Endothelial cell of umbilical vein (primary cell): ENCODE measurements around the gene GGA1. TPM values are rescaled to one million over a fixed set of nuclear protein-coding genes. Genes with fewer than 3 reads are reported as not detected.
A peak's percentile ranks its signal among the peaks of the same experiment; 100 is the strongest.

ENCODE experiments used
- BruUV-seq: library from RNA; stranded (reverse); fragments of 400-500 nt; replicated peaks from 2 replicates; lab custom pipeline; 2021; lab: Mats Ljungman, UMichigan
- CTCF ChIA-PET: fragments of 300-600, 350-600 bp; sonication (Branson Sonifier 250); formaldehyde crosslinking; loops from one replicate; lab custom pipeline; 2021; ENCODE audit warnings: antibody characterized with exemption, inconsistent platforms; lab: Charles Lee
- POLR2A ChIA-PET: fragments of 300-600, 350-600 bp; sonication (Branson Sonifier 250); formaldehyde crosslinking; loops from one replicate; lab custom pipeline; 2021; ENCODE audit warnings: antibody characterized with exemption, inconsistent platforms; lab: Charles Lee
- DNase-seq: peaks from one replicate; pipeline ENCODE4 v3.0.0-alpha.2; 2011; ENCODE audit warnings: low read depth, low spot score
- FAIRE-seq: peaks from 2 replicates; lab custom pipeline; 2011; peaks lifted over from hg19 to GRCh38; lab: Jason Lieb, UNC
- H2AFZ ChIP-seq: 2 replicates; pipeline ENCODE4 v1.6.0; 2012; ENCODE audit warnings: low read depth, low read length, control low read depth, inconsistent platforms
- H3K27ac ChIP-seq: 2 replicates; pipeline ENCODE4 v1.5.1; 2011; ENCODE audit warnings: low read depth, mild to moderate bottlenecking, control low read depth, low read length, moderate library complexity; ENCODE audit not compliant: insufficient read depth
- H3K27me3 ChIP-seq, 2 experiments: 2 replicates each; pipeline versions ENCODE4 v1.6.0 to v1.6.1; 2011; ENCODE audit warnings: low read length in 2 of 2, mixed read lengths in 1 of 2; ENCODE audit not compliant: control insufficient read depth in 2 of 2, insufficient read depth in 2 of 2
- H3K36me3 ChIP-seq, 2 experiments: 2 replicates in 1 of 2; 3 replicates in 1 of 2; pipeline ENCODE4 v1.5.1; 2011; ENCODE audit warnings: low read length in 2 of 2, mild to moderate bottlenecking in 1 of 2, moderate library complexity in 1 of 2; ENCODE audit not compliant: control insufficient read depth in 2 of 2, insufficient read depth in 2 of 2; ENCODE audit errors: extremely low read depth in 1 of 2
- H3K4me1 ChIP-seq: 3 replicates; pipeline ENCODE4 v1.5.1; 2011; ENCODE audit warnings: mild to moderate bottlenecking, low read length; ENCODE audit not compliant: control insufficient read depth, insufficient read depth; ENCODE audit errors: extremely low read depth
- H3K4me2 ChIP-seq: 2 replicates; pipeline ENCODE4 v1.6.1; 2011; ENCODE audit warnings: low read length, control low read depth, mixed read lengths; ENCODE audit not compliant: insufficient read depth
- H3K4me3 ChIP-seq, 3 experiments: fragments of 200-600 bp in 1 of 3; sonication (generic), shearing (Covaris generic) in 1 of 3; replicated peaks in 1 of 3; 2 replicates each; pipeline ENCODE4 v1.5.1; 2011 to 2016; ENCODE audit warnings: control low read depth in 3 of 3, low read length in 3 of 3, mild to moderate bottlenecking in 2 of 3, inconsistent platforms in 1 of 3, low read depth in 1 of 3, moderate library complexity in 1 of 3; ENCODE audit not compliant: insufficient read depth in 1 of 3
- H3K79me2 ChIP-seq: 2 replicates; pipeline ENCODE4 v1.6.0; 2012; ENCODE audit warnings: low read length, inconsistent platforms; ENCODE audit not compliant: control insufficient read depth, insufficient read depth
- H3K9ac ChIP-seq: replicated peaks from 2 replicates; pipeline ENCODE3; 2011; ENCODE audit warnings: low read length, control low read depth; ENCODE audit not compliant: insufficient read depth; ENCODE audit errors: extremely low read depth
- H3K9me1 ChIP-seq: replicated peaks from 3 replicates; pipeline ENCODE4 v1.6.0; 2011; ENCODE audit warnings: mild to moderate bottlenecking, low read length; ENCODE audit not compliant: control insufficient read depth, insufficient read depth; ENCODE audit errors: extremely low read depth
- H3K9me3 ChIP-seq: replicated peaks from 2 replicates; pipeline ENCODE4 v1.5.1; 2012; ENCODE audit warnings: low read length, inconsistent platforms; ENCODE audit not compliant: control insufficient read depth, insufficient read depth
- H4K20me1 ChIP-seq: replicated peaks from 2 replicates; pipeline ENCODE3; 2011; ENCODE audit warnings: mild to moderate bottlenecking, low read length; ENCODE audit not compliant: control insufficient read depth, insufficient read depth; ENCODE audit errors: extremely low read depth
- EZH2 ChIP-seq: IDR thresholded peaks from 2 replicates; pipeline ENCODE4 v1.6.1; 2012; ENCODE audit warnings: borderline replicate concordance, low read depth, mild to moderate bottlenecking, moderate library complexity, low read length, inconsistent platforms; ENCODE audit not compliant: severe bottlenecking
- FOS ChIP-seq: IDR thresholded peaks from 2 replicates; pipeline ENCODE4 v1.6.1; 2011; ENCODE audit warnings: mild to moderate bottlenecking, low read length, moderate library complexity, borderline replicate concordance; ENCODE audit not compliant: insufficient read depth
- GATA2 ChIP-seq: IDR thresholded peaks from 2 replicates; pipeline ENCODE4 v1.7.0; 2011; ENCODE audit warnings: low read depth, mild to moderate bottlenecking, moderate library complexity, mixed read lengths, low read length; ENCODE audit not compliant: insufficient read length, insufficient read depth
- JUN ChIP-seq: IDR thresholded peaks from 2 replicates; pipeline ENCODE4 v1.6.1; 2011; ENCODE audit warnings: borderline replicate concordance, low read depth; ENCODE audit not compliant: insufficient read length, insufficient read depth
- MYC ChIP-seq: IDR thresholded peaks from one replicate; pipeline ENCODE4 v1.6.1; 2011; ENCODE audit warnings: mild to moderate bottlenecking, low read depth, low read length
- POLR2A ChIP-seq: IDR thresholded peaks from 2 replicates; pipeline ENCODE4 v1.6.1; 2012; ENCODE audit warnings: low read depth, mild to moderate bottlenecking, control low read depth, low read length
- POLR2AphosphoS5 ChIP-seq: IDR thresholded peaks from 2 replicates; pipeline ENCODE4 v1.6.1; 2012; ENCODE audit warnings: low read depth, mild to moderate bottlenecking, control low read depth, low read length, moderate library complexity; ENCODE audit not compliant: insufficient read depth
- dilution Hi-C: fragments of 300-500 bp; cut with MboI; formaldehyde crosslinking; loops from one replicate; pipeline ENCODE4 v1.15.0; 2019; ENCODE audit warnings: low sequenced_read_pairs; ENCODE audit not compliant: extremely low pct_ligation_motif_present
- intact Hi-C: fragments of 100-400 bp; cut with micrococcal nuclease; formaldehyde crosslinking; loops from one replicate; pipeline ENCODE4 v1.10.0; 2022
- polyA plus RNA-seq, 4 experiments: library from polyadenylated mRNA; depleted of rRNA in 3 of 4; stranded (reverse) in 3 of 4; unstranded in 1 of 4; fragments of >200 nt; gene quantifications; 2 replicates each; pipeline versions ENCODE4 v1.2.1 to v1.2.3, GENCODE V29; 2011 to 2012; ENCODE audit warnings: missing spikeins in 1 of 4
- total RNA-seq: library from RNA; stranded (reverse); gene quantifications from 2 replicates; pipeline ENCODE4 v1.2.3, GENCODE V29; 2021
- TF ChIP-seq, protein P1 (sequence below): IDR thresholded peaks from 2 replicates; pipeline ENCODE4 v1.6.1; 2011; ENCODE audit not compliant: insufficient read depth, insufficient read length
- TF ChIP-seq, protein P2 (sequence below), 2 donors: IDR thresholded peaks; 1 replicate in 1 of 2; 2 replicates in 1 of 2; pipeline ENCODE4 v1.5.1; 2011; ENCODE audit warnings: low read length in 2 of 2, mild to moderate bottlenecking in 2 of 2, moderate library complexity in 2 of 2, control low read depth in 1 of 2, inconsistent platforms in 1 of 2, low read depth in 1 of 2; ENCODE audit not compliant: insufficient read depth in 1 of 2; ENCODE audit errors: extremely low read depth in 1 of 2

Gene GGA1
- total and polyA plus RNA-seq, 2 donors (not counting 3 experiments of a cell fraction or from before 2014, with no cell fraction given) = 54.1 to 67.5 TPM

GRCh38 chr22:37639771-37640590 is 31.3 kb downstream of the GGA1 start:
- TF ChIP-seq, protein P1, sequence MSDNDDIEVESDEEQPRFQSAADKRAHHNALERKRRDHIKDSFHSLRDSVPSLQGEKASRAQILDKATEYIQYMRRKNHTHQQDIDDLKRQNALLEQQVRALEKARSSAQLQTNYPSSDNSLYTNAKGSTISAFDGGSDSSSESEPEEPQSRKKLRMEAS = no peak
- TF ChIP-seq POLR2AphosphoS5 (no peak), EZH2 (no peak), GATA2 (no peak), FOS (no peak), MYC (no peak), POLR2A (no peak), JUN (no peak)
- TF ChIP-seq, protein P2, sequence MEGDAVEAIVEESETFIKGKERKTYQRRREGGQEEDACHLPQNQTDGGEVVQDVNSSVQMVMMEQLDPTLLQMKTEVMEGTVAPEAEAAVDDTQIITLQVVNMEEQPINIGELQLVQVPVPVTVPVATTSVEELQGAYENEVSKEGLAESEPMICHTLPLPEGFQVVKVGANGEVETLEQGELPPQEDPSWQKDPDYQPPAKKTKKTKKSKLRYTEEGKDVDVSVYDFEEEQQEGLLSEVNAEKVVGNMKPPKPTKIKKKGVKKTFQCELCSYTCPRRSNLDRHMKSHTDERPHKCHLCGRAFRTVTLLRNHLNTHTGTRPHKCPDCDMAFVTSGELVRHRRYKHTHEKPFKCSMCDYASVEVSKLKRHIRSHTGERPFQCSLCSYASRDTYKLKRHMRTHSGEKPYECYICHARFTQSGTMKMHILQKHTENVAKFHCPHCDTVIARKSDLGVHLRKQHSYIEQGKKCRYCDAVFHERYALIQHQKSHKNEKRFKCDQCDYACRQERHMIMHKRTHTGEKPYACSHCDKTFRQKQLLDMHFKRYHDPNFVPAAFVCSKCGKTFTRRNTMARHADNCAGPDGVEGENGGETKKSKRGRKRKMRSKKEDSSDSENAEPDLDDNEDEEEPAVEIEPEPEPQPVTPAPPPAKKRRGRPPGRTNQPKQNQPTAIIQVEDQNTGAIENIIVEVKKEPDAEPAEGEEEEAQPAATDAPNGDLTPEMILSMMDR (IDR thresholded peaks at IDR 0.05; ENCODE audit: extremely low read depth in 1 of 2, insufficient read depth in 1 of 2, low read depth in 1 of 2, low read length in 2 of 2) = no peak
- Histone ChIP-seq H3K4me1 (peaks cover 2% of the 10 kb centered on the region), H3K36me3 (no peaks in the 10 kb centered on the region), H2AFZ (peak overlapping the region; percentile 62), H3K27me3 (no peaks in the 10 kb centered on the region), H3K9ac (peak overlapping the region; percentile 20), H4K20me1 (no peaks in the 10 kb centered on the region), H3K79me2 (no peaks in the 10 kb centered on the region), H3K4me2 (peak overlapping the region; percentile 39), H3K27ac (no peak overlapping the region), H3K4me3 (peak overlapping the region in 2 of 3 experiments; percentile 30 to 38), H3K9me1 (no peaks in the 10 kb centered on the region), H3K9me3 (no peaks in the 10 kb centered on the region)
- CTCF ChIA-PET = interaction anchor here (0.6 to 1.5 kb wide), 4 partner anchors 11 to 153 kb away, joined by 3 to 5 read pairs (median 3); no protein-coding TSS in a partner anchor
- DNase-seq = no peak
- BruUV-seq = no TSS peak
- no peak for FAIRE-seq
- intact Hi-C loops (no loop called here), dilution Hi-C loops (no loop called here)
- POLR2A ChIA-PET = interaction anchor here (0.7 kb wide), 1 partner anchor 35 kb away, joined by 8 read pairs; the partner anchor contains the start of gene LGALS1
